Measurements from ENCODE around the gene PLPPR1. TPM values are rescaled to one million over a fixed set of nuclear protein-coding genes. Genes with fewer than 3 reads are reported as not detected.

PLPPR1 gene
- total RNA-seq, 1 donor from 2014 or later, result not detected

DNA sequence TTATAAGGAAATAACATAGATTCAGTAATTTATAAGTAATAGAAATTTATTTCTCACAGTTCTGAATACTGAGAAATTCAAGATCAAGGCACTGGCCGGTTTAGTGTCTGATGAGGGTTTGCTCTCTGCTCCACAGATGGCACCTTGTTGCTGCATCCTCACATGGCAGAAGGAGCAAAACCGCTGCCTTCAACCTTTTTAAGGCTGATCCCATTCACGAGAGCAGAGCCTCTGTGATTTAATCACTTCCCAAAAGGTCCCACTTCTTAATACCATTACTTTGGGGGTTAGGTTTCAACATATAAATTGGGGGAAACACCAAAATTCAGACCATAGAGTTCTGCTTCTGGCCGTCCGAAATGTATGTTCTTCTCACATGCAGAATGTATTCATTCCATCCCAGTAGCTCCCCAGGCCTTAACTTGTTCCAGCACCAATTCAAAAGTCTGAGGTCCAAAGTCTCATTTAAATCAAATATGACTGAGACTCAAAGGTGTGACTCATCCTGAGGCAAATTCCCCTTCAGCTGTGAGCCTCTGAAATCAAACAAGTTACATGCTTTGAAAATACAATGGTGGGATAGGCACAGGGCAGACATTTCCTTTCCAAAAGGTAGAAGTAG, 325.7 kb downstream of the PLPPR1 start:
- H3K27ac ChIP-seq, result no peak overlapping the region
- TF ChIP-seq, protein P1, sequence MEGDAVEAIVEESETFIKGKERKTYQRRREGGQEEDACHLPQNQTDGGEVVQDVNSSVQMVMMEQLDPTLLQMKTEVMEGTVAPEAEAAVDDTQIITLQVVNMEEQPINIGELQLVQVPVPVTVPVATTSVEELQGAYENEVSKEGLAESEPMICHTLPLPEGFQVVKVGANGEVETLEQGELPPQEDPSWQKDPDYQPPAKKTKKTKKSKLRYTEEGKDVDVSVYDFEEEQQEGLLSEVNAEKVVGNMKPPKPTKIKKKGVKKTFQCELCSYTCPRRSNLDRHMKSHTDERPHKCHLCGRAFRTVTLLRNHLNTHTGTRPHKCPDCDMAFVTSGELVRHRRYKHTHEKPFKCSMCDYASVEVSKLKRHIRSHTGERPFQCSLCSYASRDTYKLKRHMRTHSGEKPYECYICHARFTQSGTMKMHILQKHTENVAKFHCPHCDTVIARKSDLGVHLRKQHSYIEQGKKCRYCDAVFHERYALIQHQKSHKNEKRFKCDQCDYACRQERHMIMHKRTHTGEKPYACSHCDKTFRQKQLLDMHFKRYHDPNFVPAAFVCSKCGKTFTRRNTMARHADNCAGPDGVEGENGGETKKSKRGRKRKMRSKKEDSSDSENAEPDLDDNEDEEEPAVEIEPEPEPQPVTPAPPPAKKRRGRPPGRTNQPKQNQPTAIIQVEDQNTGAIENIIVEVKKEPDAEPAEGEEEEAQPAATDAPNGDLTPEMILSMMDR (IDR thresholded peaks at IDR 0.05), result no peak
- DNase-seq (ENCODE audit: low spot score in 2 of 2), result no peak
- H3K27me3 ChIP-seq, result no peaks in the 10 kb centered on the region
- H3K9me3 ChIP-seq, result no peaks in the 10 kb centered on the region
- intact Hi-C loops (cut with DNase I), result no loop called here
- H3K4me1 ChIP-seq, result no peaks in the 10 kb centered on the region
- no peaks in the 10 kb centered on the region for H3K36me3 ChIP-seq
- H3K4me3 ChIP-seq, result no peak overlapping the region

DNA sequence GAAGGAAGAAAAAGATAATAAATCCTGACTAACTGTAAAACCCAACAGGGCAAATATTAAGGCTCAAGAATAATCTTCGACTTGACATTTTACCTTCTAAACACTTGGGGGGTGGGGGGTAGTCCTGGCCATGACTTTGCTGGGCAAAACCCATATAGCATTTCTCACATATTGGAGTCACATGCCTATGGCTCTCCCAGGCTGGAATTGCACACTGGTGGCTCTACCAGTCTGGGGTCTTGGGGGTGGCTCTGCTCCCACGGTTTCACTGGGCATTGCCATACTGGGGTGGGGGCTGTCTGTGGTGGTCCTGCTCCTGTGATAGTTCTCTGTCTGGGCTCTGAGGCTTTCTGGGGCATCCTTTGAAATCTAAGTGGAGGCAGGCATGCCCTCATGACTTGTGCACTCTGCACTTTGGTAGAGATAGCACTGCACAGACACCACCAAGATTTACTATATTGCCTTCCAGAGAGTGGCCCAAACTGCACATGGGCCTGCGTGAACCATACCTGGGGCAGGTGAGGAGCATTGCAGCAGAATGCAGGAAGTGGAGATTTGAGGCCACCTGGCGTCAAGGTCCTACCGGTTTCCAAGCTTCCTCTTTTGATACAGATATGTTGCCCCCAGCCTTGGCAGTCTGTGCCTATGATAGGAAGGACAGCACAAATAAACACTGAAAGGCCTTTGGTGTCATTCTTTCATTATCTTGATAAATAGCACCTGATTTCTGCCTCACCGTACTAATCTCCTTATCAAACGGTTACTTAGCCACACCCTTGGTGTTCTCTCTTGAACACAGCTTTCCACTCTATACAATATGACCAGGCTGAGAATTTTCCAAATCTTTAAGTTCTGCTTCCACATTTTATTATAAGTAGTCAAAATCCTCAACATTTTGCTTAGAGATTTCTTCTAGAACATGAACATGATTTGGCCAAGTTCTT, 326.5 kb downstream of the PLPPR1 start:
- Histone ChIP-seq H3K27me3 (no peaks in the 10 kb centered on the region), H3K4me3 (no peak overlapping the region), H3K4me1 (no peaks in the 10 kb centered on the region), H3K36me3 (no peaks in the 10 kb centered on the region), H3K9me3 (no peaks in the 10 kb centered on the region), H3K27ac (no peak overlapping the region)
- TF ChIP-seq, protein P1 (IDR thresholded peaks at IDR 0.05), result no peak
- no peak for DNase-seq (ENCODE audit: low spot score in 2 of 2)
- intact Hi-C loops (cut with DNase I), result no loop called here

- TF ChIP-seq, protein P1 (IDR thresholded peaks at IDR 0.05), result no peak
Measured at GRCh38 chr9:101356619-101357018, 328.1 kb downstream of the PLPPR1 start.

DNA sequence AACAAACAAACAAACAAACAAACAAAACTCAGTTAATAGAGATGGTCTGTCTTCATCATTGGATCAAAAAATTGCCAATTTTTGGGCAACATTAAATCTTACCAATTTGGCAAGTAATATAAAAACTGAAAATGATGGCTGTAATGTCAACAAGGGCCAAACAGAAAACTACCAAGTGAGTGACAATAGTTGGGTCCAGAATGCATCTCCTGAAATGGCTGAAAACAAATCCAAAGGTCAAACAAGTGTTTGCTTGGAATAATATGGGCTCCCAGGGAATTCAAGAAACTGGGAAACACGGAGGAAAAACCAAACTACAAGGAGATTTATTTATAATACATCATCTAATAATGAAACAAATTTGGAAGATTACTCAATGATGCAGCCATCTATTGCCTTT, 331.2 kb downstream of the PLPPR1 start:
- no peak for DNase-seq (ENCODE audit: low spot score in 2 of 2)
- no peak overlapping the region for H3K4me3 ChIP-seq
- H3K4me1 ChIP-seq, result no peaks in the 10 kb centered on the region
- intact Hi-C loops (cut with DNase I), result no loop called here
- no peaks in the 10 kb centered on the region for H3K36me3 ChIP-seq
- no peaks in the 10 kb centered on the region for H3K27me3 ChIP-seq
- H3K9me3 ChIP-seq, result no peaks in the 10 kb centered on the region
- no peak overlapping the region for H3K27ac ChIP-seq
- TF ChIP-seq, protein P1 (IDR thresholded peaks at IDR 0.05), result no peak

More at GRCh38 chr9:101356619-101357018, 328.1 kb downstream of the PLPPR1 start:
- no peaks in the 10 kb centered on the region for H3K27me3 ChIP-seq
- no peaks in the 10 kb centered on the region for H3K9me3 ChIP-seq
- intact Hi-C loops (cut with DNase I), result no loop called here
- no peak for DNase-seq (ENCODE audit: low spot score in 2 of 2)
- no peaks in the 10 kb centered on the region for H3K4me1 ChIP-seq
- no peak overlapping the region for H3K27ac ChIP-seq
- H3K4me3 ChIP-seq, result no peak overlapping the region
- no peaks in the 10 kb centered on the region for H3K36me3 ChIP-seq

GRCh38 chr9:101360647-101361046, 332.1 kb downstream of the PLPPR1 start:
- Histone ChIP-seq H3K9me3 (no peaks in the 10 kb centered on the region), H3K4me1 (no peaks in the 10 kb centered on the region), H3K27me3 (no peaks in the 10 kb centered on the region), H3K27ac (no peak overlapping the region), H3K36me3 (no peaks in the 10 kb centered on the region), H3K4me3 (no peak overlapping the region)
- DNase-seq (ENCODE audit: low spot score in 2 of 2), result no peak
- intact Hi-C loops (cut with DNase I), result no loop called here
- TF ChIP-seq, protein P1 (IDR thresholded peaks at IDR 0.05), result no peak
